Activated CD4-positive, alpha-beta T cell treated with anti-CD3 and anti-CD28 coated beads for 48 hours (primary cell): ENCODE measurements around the gene NSUN7.
"Not testable (repeated sequence)": the region's sequence is repeated elsewhere in the genome, so short reads cannot be mapped to it uniquely, and the experiment has no call there.

Experiments used
- DNase-seq: peaks from one replicate; pipeline ENCODE4 v3.0.0-alpha.2; 2020

The NSUN7 gene

DNA sequence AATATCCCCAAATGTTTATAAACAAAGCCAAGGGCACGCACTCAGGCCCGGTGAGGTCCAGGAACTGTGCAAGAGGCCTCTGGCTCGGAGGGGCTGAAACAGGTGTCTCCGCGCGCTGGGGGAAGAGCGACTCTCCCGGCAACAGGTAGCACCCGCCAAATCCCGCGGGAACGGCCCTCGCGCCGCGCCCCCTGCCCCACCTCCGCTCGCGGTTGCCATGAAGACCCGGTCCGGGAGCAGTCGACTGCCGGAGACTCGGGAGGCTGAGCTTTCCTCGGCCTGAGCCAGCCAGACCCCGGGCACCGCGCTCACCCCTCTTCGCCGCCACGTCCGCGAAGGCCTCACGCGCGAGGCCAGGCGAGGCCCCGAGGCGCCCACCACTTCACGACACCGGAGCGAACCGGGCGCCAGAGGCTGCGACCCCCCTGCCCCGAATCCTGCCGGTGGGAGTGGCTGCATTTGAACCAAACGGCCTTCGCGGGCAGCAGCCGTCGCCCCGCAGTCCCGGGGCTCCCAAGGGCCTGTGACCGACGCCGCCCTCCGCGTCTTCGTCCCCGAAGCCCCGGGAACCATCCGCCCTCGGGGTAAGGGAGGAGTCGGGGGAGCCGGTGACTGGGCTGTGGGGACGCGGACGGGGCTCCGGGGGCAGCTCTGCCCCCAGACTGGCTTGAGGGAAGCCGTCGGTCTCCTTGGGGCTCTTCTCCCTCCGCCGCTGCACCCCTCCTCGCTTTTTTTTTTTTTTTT, at the start of gene NSUN7:
TSS of gene NSUN7 (plus strand) at position 239 of the 744 bp plus-strand sequence. CDS start 739 bp downstream, outside the sequence.
- DNase-seq = peak; percentile 50

DNA sequence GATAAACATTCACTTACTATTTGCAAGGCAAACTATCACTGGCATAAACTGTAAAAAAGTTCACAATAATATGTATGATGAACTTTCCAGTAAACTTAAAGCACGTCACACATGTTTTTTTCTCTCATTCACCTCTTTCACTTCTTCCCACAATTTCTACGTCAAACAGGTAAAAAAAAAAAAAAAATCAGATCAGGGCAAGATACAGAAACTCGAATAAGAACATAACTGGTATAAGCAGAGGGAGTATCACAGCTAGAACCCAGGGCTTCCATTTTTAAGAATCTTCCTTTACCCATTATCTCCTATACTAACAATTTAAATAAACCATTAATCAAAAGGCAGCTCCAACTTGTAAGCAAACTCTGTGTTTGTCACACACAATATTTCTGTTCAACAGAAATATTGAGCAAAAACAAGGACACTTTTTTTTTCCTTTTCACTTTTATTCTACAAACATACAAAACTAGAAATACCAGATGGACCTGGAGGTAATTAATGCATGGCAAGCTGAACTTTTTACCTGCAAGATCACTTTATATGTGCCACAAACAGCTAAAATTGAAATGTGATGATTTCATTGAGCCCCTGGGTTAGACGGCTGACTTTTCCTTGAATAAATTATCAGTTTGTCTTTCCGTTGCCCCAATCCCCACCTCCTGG, 47.5 kb upstream of the NSUN7 start:
- DNase-seq = no peak

DNA sequence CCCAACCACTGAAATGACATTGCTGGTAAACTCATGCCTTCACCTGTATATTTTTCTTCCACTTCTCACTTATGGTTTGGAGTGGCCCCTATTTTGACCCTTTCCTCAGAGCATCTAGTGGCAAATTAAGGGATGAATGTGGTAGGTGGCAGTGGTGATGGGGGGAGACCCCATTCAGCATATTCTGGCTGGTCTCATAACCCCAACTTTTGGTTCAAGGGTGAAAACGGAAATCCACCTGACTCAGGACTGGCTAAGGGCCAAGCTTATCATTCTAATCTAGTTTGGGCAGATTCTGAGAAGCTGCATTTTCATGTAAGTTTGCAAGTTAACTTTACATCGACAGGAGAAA, 47.0 kb upstream of the NSUN7 start:
- DNase-seq = peak; percentile 55

DNA sequence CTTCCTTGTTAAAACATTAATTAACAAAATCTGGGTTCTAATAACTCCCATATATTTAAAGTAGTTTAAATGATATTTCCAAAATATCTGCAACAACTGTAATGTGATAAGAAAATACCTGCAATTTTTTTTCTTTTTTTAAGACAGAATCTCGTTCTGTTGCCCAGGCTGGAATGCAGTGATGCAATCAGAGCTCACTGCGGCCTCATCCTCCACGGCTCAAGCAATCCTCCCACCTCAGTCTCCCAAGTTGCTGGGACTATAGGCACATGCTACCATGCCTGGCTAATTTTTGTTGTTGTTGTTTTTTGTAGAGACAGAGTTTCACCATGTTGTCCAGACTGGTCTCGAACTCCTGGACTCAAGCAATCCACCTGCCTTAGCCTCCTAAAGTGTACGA, 45.7 kb upstream of the NSUN7 start:
- DNase-seq = no peak

GRCh38 chr4:40710484-40711254, 39.1 kb upstream of the NSUN7 start:
- no peak for DNase-seq

DNA sequence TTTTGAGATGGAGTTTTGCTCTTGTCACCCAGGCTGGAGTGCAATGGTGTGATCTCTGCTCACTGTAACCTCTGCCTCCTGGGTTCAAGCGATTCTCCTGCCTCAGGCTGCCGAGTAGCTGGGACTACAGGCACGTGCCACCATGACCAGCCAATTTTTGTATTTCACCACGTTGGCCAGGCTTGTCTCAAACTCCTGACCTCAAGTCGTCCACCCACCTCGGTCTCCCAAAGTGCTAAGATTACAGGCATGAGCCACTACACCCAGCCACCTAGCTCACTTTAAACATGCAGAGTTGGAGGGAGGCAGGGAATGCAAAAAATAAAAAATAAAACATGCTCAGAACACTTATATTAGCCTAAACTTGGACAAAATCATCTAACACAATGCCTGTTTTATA, 36.8 kb upstream of the NSUN7 start:
- DNase-seq = not testable (repeated sequence)

DNA sequence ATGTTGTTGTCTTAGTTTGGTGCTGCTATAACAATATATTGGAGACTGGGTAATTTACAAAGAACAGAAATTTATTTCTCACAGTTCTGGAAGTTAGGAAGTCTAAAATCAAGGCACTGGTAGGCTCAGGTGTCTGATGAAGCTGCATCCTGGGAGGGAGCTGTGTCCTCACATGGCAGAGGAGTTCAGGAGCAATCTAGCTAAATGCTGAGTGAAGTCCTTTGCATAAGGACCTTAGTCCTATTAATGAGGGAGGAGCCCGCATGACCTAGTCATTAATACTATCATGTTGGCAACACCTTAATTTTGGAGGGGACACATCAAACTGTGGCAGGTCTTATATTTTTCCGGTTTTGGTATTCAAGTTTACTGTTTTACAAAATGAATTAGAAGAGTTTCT, 36.0 kb upstream of the NSUN7 start:
- no peak for DNase-seq

DNA sequence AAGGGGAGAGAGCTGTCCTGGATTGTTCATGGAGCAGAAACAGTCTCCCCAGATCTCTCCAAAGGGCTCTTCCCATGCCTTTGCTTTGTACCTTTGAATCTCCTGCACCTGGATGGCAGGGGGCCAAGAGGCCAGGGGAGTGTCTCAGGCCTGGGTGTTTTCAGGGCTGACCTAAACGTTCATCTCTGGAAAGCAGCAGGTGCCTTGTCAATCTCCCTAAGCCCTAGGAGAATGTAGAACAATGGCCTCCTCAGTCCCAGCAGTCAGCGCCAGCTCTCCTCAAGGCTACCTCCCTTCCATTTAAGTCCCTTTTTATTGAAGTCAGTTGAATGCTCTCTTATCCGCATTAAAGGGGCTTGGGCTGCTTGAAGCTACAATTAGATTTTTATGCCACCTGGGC, 31.2 kb upstream of the NSUN7 start:
- DNase-seq = no peak

DNA sequence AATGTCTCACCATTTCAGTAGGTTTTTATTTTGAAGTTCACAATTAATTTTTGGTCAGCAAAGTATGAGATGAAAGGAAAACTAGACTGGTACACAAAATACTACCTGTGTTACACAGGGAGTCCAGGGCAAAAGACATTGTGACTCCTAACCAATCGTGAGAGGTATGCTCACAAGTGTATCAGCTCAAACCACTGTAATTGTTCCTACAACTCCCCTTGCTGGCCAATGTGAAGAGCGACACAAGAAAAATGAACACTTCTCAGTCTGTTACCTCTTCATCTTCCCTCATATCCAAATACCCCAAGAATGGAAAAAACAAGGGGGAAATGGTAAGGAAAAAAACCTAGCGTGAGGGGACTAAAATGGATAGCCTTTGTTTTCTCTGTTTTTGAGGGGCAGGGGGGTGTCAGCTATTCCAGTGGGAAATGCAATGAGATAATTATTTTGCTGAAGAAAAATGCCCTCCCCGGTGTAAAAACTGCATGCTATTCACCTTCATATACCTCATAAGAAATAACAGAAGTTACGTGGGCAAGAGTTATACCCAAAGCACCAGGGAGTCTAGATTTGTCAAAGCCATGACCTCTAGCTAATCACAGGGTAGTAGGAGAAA, 30.6 kb upstream of the NSUN7 start:
- DNase-seq = no peak

DNA sequence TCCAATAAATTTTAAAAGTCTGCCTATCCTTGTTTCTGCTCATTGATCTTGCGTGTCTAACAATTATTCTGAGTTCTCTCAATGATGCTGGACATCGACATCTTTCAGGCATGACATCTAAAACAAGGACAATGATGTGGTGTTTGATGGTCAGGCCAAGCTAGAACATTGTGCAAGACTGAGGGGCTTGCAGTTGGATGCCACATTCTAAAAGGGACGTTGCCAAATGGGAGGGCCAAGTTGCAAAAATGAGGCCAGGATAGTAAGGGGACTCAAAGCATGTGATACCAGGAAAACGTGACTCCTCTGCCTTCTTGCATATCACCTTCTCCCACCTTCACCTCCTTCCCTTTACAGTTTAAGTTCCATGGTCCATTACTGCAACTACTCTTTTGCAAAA, 29.4 kb upstream of the NSUN7 start:
- DNase-seq = no peak

- no peak for DNase-seq
Observed at GRCh38 chr4:40720916-40721315, 28.8 kb upstream of the NSUN7 start.

DNA sequence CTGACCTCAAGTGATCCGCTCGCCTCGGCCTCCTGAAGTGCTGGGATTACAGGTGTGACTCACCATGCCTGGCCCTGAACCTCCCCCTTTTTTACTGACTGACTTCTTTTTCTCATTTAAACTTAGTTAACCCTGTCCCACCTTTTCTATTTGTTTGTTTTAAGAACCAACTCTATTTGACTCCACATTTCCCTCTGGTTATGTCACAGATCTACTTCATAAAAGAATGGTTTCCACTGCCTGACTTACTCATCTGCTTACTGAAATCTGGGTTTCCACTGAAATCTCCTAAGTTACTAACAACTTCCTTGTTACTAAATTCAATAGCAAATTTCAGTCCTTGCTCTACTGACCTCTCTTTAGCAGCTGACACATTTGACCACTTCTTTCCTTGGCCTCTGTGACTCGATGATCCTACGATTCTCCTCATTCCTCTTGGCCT, 28.0 kb upstream of the NSUN7 start:
- DNase-seq = peak; percentile 28

- DNase-seq = peak; percentile 22
Observed at GRCh38 chr4:40722576-40723161, 27.1 kb upstream of the NSUN7 start.

- no peak for DNase-seq
Observed at GRCh38 chr4:40723728-40724127, 26.0 kb upstream of the NSUN7 start.

DNA sequence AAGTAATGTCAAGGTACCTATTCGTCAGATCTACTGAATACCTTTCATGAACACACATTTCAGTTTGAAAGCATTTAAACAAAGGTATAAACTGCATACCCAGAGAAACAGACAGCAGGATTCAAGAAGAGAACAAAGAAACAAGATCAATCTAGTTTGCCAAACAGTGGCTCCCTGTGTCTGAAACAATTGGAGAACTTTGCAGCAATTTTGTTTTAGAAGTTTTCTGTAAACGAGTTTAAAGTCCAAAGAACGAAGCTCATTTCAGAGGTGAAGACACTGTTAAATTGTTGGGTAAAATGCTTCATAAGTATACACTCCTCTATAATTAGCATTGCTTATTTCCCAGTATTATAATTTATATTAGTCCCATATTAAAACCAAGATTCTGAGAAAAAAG, 21.4 kb upstream of the NSUN7 start:
- DNase-seq = no peak

DNA sequence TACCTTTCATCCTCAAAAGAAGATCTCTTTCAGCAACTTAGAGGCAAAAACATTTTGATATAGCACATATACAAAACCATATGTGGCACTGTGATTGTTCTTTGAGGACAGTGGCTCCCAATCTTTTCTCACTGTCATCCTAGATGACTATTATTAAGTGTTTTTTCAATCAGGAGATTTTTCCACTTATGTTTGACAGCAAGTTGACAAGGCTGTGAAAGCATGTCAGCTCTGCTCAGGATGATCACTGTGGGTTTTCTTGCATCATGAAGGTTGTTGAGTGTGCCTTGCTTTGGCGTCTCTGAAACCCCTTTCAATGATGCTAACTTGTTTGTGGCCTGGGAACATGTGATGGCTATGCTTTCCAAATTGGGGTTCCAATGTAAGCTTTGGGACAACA, 20.2 kb upstream of the NSUN7 start:
- DNase-seq = no peak

DNA sequence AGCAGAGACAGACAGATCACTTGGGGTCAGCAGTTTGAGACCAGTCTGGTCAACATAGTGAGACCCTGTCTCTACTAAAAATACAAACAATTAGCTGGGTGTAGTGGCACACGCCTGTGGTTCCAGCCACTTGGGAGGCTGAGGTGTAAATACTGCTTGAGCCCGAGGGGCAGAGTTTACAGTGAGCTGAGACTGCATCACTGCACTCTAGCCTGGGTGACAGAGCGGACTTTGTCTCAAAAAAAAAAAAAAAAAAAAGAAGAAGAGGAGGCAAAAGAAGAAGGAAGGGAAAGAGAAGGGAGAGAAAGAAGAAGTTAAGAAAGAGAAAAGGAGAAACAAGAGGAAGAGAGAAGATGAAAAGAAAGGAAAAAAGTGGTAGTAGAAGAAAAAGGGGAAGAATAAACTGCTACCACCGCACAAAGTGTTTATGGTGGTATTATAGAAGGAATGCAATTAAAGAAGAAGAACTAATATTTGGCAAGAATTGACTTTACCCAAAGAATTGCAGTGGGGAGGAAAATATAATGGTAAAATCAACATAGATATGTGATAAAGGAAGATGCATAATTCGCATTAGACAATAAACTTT, 19.6 kb upstream of the NSUN7 start:
- DNase-seq = no peak

- no peak for DNase-seq
Observed at GRCh38 chr4:40731361-40731760, 18.4 kb upstream of the NSUN7 start.

- no peak for DNase-seq
Observed at GRCh38 chr4:40731792-40732245, 17.9 kb upstream of the NSUN7 start.

DNA sequence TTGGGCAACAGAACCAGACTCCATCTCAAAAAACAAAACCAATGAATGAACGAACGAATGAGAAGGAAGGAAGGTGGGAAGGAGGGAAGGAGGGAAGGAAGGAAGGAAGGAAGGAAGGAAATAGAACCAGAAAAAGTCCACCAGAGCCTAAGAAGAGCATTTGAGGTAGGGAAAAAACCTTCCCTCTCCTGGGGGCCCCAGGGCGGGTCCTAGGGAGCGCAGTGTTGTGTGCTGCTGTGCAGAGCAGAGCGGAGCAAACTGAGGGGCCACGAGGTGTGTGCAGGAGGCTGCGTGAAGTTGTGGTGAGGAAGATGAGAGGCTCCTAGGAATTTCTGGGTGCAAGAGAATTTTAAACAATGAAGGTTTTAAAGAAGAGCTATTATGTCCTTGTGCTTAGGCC, 16.0 kb upstream of the NSUN7 start:
- no peak for DNase-seq

DNA sequence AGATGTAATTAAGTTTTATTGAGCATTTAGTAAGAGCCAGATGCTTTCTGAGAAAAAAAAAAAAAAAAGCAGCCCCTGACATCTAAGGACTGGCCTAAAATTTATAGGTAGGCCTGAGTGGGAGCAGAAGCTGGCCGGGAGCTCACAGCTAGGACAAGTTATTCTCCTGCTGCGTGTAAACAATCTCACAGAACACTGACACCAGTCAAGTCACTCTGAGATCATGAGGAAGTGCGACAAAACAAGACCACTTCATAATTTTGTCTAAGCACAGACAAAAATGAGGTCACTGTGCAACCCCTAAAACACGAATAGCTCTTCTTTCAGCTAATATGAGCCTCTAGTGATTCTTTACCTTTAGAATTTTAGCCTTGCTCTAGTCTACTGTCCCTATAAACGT, 15.3 kb upstream of the NSUN7 start:
- no peak for DNase-seq

DNA sequence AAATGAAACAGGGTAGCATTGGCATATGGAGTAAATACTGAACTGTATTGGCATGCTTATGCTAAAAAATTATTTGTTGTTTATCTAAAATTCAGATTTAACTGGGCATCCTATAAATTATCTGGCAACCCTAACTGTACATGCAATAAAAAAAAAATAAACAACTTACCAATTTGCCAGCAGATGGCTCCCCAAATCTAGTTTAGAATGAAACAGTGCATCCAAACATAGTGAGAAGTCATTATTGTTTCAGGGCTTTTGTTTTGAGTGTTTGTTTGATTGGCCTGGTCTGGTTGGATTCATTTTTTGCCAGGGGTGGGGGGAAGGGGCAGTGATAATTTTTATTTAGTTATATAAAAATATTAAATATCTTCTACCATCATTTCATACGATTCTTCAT, 12.8 kb upstream of the NSUN7 start:
- DNase-seq = no peak

DNA sequence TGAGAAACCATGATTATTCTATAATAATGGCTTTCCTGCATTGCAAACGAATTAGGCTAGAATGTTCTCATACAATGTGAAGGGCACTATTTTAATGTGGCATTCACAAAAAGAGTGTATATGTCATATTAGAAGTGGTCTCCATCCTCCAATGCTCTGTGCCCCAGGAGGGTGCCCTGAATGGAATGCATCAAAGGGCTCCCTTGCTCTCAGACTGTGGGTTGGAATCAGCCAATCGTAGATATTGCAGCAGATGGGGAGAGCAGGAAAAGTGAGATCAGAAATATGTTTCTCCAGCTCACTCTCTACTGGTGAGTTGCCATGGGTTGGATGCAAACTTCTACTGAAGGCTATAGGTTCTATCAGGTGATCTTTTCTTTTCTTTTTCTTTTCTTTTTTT, 11.9 kb upstream of the NSUN7 start:
- no peak for DNase-seq
